ENCODE results near the gene NSMCE3.
A peak's percentile ranks its signal among the peaks of the same experiment; 100 is the strongest.

NSMCE3 gene

GRCh38 chr15:29289173-29289572 is 19.6 kb upstream of the NSMCE3 start:
- in situ Hi-C loops (cut with HindIII; ENCODE audit: low sequenced_read_pairs): no loop called here
- DNase-seq (ENCODE audit: low read depth): no peak
- no peak for TF ChIP-seq CTCF (IDR thresholded peaks at IDR 0.05; ENCODE audit: low read depth, low read length, missing control alignments)
- no peak overlapping the region for H3K4me3 ChIP-seq (ENCODE audit: low read depth, low read length)

GRCh38 chr15:29285386-29285785 is 15.8 kb upstream of the NSMCE3 start:
- no peak for TF ChIP-seq CTCF (IDR thresholded peaks at IDR 0.05; ENCODE audit: low read depth, low read length, missing control alignments)
- no peak for DNase-seq (ENCODE audit: low read depth)
- in situ Hi-C loops (cut with HindIII; ENCODE audit: low sequenced_read_pairs): no loop called here
- H3K4me3 ChIP-seq (ENCODE audit: low read depth, low read length): no peak overlapping the region

- no peak for DNase-seq (ENCODE audit: low read depth)
- TF ChIP-seq CTCF (IDR thresholded peaks at IDR 0.05; ENCODE audit: low read depth, low read length, missing control alignments): no peak
- H3K4me3 ChIP-seq (ENCODE audit: low read depth, low read length): no peak overlapping the region
- in situ Hi-C loops (cut with HindIII; ENCODE audit: low sequenced_read_pairs): no loop called here
Observed at GRCh38 chr15:29283381-29283780, 13.8 kb upstream of the NSMCE3 start.

GRCh38 chr15:29280514-29280913 is 10.9 kb upstream of the NSMCE3 start:
- H3K4me3 ChIP-seq (ENCODE audit: low read depth, low read length): no peak overlapping the region
- no peak for TF ChIP-seq CTCF (IDR thresholded peaks at IDR 0.05; ENCODE audit: low read depth, low read length, missing control alignments)
- in situ Hi-C loops (cut with HindIII; ENCODE audit: low sequenced_read_pairs): no loop called here
- no peak for DNase-seq (ENCODE audit: low read depth)

GRCh38 chr15:29278436-29279105 is 8.9 kb upstream of the NSMCE3 start:
- in situ Hi-C loops (cut with HindIII; ENCODE audit: low sequenced_read_pairs): no loop called here
- TF ChIP-seq CTCF (IDR thresholded peaks at IDR 0.05; ENCODE audit: low read depth, low read length, missing control alignments): no peak
- no peak overlapping the region for H3K4me3 ChIP-seq (ENCODE audit: low read depth, low read length)
- peak; percentile 74 for DNase-seq (ENCODE audit: low read depth)

- no peak overlapping the region for H3K4me3 ChIP-seq (ENCODE audit: low read depth, low read length)
- no peak for DNase-seq (ENCODE audit: low read depth)
- in situ Hi-C loops (cut with HindIII; ENCODE audit: low sequenced_read_pairs): no loop called here
- TF ChIP-seq CTCF (IDR thresholded peaks at IDR 0.05; ENCODE audit: low read depth, low read length, missing control alignments): no peak
Observed at GRCh38 chr15:29276366-29276765, 6.7 kb upstream of the NSMCE3 start.

All from astrocyte of the cerebellum (primary cell).